ENCODE results near the gene PLEKHO2.

Gene PLEKHO2

DNA sequence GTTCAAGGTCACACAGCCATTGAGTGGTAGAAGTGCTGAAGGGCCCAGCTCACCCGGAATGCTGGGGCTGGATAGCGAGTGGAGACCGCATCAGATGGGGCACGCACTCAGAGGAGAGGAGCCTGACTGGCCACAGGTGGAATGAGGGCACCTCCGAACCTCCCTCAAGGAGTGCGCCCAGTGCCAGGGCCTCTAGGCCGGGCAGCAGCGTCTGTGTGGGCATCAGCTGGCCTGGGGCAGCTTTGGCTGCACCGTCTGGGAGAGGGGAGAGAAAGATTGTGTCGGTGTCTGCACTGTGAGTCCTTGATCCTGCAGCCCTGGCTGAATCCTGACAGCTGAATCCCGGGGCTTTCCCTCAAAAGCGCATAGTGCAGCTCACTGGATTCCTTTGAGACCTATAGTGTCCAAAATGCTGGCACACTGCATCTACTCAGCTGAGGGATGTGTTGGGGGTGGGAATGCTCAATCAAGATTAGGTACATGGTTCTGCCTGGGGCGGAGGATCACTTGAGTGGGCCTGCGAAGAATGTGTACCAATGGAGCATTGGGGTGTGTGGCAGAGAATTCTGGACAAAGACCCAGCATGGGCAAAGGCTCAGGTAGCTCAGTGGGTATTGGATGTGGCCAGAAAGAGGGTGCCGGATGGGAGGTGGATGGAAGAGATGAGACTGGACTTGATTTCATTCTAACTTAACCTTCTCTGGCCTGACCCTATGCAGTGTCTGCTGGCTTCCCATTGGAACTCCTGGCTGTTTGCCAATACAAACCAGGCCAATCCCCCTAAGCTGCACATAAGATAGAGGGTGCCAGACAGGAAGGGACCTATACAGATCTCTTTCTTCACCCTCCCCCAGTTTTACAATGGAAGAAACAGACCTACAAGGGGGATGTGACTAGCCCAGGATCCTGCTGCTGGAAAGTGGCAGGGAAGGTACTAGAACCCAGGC, 70.9 kb downstream of the PLEKHO2 start:
- DNase-seq (ENCODE audit: low read depth): no peak

DNA sequence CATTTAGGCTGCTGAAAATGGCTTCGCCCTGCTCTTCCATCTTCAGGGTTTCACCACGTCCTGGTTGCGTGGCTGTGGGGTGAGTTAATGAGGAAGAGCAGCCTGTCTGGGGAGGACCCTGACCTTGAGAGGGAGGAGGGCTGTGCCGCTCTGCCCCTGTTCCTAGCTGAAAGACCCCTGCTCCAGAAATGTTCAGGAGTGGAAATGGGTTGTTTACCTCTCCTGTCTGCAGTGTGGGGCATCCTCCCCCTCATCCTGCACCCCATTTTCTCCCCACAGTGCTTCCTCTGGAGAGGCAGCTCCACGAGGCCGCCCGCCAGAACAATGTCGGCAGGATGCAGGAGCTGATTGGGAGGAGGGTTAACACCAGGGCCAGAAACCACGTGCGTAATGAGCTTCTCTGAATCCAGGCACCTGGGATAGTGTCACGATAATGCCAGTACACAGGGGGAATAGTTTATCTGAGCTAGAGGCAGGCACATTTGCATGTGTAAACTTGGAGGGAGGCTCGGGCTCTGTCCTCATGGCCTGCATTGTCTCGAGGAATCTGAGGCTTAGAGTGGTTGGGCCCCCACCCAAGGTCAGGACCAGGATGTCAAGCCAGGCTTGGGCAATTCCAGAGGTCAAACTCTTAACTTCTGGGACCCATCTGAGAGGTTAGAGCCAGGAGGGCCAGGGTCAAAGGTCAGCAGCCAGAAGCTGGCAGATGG, 74.0 kb downstream of the PLEKHO2 start:
- no peak for DNase-seq (ENCODE audit: low read depth)

DNA sequence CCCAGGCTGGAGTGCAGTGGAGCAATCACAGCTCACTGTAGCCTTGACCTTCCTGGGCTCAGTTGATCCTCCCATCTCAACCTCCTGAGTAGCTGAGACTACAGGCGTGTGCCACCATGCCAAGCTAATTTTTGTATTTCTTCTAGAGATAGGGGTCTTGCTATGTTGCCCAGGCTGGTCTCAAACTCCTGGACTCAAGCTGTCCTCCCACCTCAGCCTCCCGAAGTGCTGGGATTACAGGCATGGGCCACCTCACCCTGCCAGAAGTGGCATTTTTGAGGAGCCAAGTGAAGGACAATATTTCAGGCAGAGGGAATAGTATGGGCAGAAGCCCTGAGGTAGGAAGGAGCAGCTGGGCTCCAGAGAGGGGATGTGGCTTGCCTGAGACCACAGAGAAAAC, 74.7 kb downstream of the PLEKHO2 start:
- DNase-seq (ENCODE audit: low read depth): no peak

DNA sequence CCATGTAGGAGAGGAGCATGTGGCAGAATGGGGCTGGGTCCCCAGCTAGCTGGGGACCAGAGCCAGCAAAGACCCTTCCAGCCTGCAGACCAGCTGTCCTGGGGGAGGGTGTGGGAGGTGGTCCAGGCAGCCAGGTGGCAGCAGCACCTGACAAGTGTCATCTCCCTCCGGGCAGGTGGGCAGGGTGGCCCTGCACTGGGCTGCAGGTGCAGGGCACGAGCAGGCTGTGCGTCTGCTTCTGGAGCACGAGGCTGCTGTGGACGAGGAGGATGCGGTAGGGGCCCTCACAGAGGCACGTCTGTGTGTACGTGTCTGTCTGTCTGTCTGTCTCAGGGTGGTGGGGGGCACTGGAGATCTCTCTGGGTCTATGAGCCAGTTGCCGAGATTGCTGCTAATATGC, 75.5 kb downstream of the PLEKHO2 start:
- no peak for DNase-seq (ENCODE audit: low read depth)

All from GM04504 (cell line).